PC-3 (cell line): Measurements from ENCODE around the gene TSPEAR.

ENCODE experiments used
- CTCF ChIP-seq: fragments of 300-600 bp; sonication (generic); conservative IDR thresholded peaks from 2 replicates; pipeline ENCODE4 v1.5.1; 2017; ENCODE audit warnings: antibody characterized with exemption, low read depth, mild to moderate bottlenecking, low read length
- EZH2 ChIP-seq: fragments of 300-600 bp; sonication (generic); IDR thresholded peaks from one replicate; pipeline ENCODE4 v1.6.1; 2017; ENCODE audit warnings: antibody characterized with exemption, mild to moderate bottlenecking, low read length; ENCODE audit not compliant: unreplicated experiment
- EZH2phosphoT487 ChIP-seq: fragments of 300-600 bp; sonication (generic); IDR thresholded peaks from 2 replicates; pipeline ENCODE4 v1.6.1; 2018; ENCODE audit warnings: mild to moderate bottlenecking, antibody characterized with exemption, low read length, borderline replicate concordance

- no peak for TF ChIP-seq EZH2phosphoT487
- no peak for TF ChIP-seq CTCF
- no peak for TF ChIP-seq EZH2
Measured at GRCh38 chr21:44494956-44495355, 216.4 kb downstream of the TSPEAR start.
